GM19240 (cell line): ENCODE results near the gene DOCK2.
"Not testable (repeated sequence)": the region's sequence is repeated elsewhere in the genome, so short reads cannot be mapped to it uniquely, and the experiment has no call there.

Experiments used
- DNase-seq: peaks from one replicate; pipeline ENCODE4 v3.0.0; 2011; ENCODE audit warnings: low spot score; ENCODE audit not compliant: insufficient read length

DOCK2 gene

DNA sequence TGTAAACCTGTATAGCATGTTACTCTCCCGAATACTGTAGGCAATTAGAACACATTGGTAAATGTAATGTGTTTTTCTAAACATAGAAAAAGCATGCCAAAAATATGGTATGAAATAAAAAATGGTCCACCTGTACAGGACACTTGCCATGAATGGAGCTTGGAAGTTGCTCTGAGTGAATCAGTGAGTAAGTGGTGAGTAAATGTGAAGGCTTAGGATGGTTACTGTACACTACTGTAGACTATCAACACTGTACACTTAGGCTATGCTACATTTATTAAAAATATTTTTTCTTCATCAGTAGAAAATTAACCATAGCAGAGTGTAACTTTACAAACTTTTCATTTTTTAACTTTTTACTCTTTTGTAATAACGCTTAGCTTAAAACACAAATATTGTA lies 301.4 kb downstream of the DOCK2 start:
- no peak for DNase-seq

DNA sequence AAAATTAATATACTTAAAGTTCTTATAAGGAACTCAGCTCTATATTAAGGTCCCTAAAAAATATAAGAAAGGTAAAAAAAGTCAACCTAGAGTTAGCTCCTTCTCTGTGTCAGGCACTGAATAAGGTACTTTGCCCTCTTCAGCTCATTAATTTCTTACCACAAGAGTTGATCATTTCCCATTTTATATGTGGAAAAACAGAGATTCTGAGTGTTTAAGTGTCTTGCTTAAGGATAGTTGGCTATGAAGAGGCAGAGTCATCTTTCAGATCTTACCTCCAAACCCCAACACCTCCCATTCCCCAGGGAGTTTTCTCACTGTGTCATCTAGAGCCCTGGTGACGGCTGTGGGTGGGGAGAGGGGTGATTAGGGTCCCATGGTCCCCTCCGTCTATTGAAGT lies 302.7 kb downstream of the DOCK2 start:
- no peak for DNase-seq

DNA sequence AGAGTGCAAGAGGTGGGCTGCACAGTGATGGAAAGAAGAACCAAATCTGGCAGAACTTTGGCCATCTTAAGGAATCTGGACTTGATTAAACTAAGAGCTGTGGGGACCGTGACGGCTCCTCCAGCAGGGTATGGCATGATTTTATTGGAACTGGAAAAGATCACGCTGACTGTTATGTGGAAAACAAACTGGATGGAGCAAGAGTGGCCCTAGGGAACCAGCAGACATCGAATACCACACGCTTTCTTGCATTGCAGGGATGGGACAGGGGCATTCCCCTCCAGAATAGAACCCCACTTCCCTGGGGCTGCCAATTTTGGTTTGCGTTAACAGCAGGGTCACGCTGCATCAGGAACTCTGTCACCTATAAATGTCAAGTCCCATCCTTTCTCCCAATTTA lies 304.5 kb downstream of the DOCK2 start:
- DNase-seq = no peak

DNA sequence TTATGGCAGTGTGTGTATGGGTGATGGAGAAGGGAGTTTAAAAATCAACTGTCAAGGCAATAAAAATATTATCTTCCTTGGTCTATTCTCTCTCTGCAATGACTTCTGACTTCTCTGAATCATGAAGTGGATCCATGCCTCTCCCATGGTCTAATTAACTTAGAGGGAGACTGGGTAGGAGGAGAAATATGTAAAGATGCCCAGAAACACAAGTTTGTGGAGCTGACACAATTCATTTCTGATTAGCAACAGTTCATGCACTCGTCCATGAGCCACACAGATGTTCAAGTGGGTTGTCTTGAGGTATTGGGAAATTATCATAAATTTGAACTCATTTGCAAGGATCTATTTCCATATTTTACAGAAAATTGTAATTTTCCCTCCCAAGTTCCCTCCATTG lies 305.1 kb downstream of the DOCK2 start:
- DNase-seq = no peak

DNA sequence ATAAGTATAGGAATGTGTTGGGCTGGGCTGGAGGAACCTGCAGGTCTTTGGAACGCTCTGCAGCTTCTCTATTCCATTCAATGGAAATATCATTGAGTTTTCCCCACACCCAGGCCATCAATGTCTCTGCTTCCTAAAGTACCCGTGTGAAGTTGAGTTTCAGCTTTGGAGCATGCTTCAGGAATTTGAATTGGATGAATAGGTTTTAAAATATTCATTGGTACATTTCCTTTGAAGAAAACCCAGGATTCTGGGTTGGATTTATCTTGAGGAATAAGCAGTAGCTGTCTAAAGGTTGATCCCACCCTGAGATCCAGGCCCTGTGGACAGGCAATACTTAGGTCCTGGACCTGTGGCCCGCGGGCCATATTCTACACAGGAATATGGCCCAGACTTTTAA lies 306.0 kb downstream of the DOCK2 start:
- DNase-seq = no peak

DNA sequence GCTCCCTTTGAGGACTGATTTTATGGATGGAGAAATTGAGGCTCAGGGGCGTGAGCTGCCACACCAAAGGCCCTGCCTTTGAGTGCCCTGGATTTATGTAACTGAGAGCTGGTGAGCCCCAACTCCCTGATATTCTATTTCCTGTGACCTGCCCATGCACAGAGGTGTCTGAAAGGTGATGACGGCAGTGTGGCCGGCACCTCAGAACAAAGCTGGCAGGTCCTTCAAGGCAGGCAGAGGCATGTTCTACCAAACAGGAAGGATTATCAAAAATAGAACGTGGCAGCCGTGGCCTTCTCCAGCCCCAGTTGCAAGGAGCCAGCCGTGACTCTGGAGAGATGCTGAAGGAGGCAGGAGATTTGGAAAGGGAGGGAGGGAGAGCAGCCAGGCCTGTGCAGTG lies 307.0 kb downstream of the DOCK2 start:
- no peak for DNase-seq

DNA sequence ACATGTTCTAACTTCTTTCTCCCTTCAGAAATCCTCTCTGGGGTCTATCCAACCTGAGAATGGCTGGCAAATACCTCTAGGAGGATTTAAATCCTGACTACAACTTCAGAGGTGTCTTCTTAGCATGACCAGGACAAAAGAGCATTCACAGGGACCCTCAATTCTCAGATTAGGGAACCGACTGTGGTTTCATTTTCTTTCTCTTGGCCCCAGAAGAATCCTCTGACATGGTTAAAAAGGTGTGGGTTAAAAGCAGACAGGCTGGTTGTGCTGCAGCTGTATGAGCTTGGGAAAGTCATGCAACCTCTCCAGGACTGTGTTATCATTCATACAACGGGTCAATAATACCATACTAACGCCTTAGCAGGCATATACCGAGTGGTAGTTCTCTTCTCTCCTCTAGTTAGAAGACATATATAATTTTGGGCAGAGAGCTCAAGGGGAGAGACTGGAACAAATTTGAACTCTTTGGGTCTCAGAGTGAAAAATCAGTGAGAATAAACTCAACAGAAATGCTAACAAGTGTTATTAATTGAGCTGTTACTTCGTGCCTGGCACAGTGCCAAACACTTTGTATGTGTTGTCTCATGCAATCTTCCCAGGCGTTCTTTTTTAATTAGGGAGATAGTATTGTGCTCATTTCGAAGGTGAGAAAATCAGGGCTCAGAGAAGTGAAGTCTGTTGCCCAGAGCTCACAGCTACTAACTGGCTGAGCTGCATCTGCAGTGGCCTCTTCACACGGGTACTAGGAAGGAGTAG lies 308.0 kb downstream of the DOCK2 start:
- no peak for DNase-seq

DNA sequence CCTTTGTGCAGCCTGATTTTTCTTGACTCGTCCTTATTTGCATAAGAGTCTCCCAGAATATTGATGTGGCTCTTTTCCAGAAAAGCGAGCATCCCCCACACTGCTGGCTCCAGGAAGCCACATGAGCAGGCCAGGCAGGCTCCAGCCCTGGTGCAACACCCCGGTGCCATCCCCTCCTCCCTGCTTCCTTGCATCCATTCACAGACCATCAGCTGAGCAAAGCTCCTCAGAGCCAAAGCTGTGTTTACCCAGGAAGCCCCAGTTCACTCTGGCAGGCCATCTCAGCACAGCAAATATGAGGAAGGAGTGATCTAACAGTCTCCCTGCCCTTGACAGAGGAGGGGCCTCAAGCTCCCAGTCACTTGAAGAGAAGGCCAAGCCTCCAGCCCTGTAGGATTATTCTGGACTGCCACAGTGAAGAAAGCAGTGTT lies 308.8 kb downstream of the DOCK2 start:
- no peak for DNase-seq

DNA sequence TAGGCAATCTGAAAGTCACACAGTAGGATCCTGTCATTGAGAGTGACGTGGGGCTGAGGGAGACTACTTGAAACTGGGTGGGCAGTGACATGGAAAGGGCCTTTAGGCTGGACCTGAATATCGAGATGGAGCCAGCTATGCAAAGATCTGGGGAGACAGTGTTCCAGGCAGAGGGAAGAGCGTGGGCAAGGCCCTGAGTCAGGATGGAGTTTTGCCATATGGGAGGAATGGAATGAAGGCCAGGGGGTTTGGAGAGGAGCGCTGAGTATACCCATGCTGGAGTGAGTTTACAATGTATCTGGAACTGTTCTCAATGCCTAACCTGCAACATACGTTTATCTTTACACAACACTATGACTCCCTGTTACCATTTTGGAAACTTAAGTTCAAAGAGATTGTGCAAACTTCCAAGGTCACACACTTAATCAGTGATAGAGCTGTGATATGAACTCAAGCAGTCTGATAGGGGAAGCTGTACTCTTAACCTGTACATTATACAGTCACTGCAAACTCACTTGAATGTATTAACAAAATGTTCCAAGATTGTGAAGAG lies 309.7 kb downstream of the DOCK2 start:
- no peak for DNase-seq

DNA sequence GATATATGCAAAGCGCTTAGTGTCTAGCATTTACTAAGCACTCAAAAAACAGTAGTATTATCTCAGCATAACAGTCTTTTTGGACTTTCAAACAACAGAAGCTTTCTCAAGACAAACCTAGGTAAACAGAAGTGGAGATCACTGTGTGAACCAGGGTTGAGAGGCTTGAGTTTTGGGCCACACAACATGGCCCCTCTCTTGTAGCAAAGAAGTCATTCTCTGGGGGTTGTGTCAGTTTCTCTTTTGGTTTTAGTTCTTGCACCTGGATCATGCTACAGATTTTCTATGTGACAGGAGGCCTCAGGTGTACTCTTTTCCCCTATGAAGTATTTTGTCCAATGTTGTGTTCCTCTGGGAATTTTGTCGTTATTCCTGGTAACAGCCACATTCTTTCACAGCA lies 313.3 kb downstream of the DOCK2 start:
- peak; percentile 19 for DNase-seq

DNA sequence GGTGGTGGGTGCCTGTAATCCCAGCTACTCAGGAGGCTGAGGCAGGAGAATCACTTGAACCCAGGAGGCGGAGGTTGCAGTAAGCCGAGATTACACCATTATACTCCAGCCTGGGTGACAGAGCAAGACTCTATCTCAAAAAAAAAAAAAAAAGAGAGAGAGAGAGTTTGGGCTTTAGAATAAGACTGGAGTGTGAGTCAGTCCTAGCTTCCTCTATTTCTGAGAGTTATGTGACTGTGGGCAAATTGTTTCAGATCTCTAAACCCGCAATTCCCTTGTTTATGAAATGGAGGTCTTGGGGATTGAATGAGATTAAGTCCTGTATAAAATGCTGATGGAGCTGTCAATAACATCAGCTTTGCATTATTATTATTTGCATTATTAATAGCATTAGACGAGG lies 316.1 kb downstream of the DOCK2 start:
- not testable (repeated sequence) for DNase-seq

DNA sequence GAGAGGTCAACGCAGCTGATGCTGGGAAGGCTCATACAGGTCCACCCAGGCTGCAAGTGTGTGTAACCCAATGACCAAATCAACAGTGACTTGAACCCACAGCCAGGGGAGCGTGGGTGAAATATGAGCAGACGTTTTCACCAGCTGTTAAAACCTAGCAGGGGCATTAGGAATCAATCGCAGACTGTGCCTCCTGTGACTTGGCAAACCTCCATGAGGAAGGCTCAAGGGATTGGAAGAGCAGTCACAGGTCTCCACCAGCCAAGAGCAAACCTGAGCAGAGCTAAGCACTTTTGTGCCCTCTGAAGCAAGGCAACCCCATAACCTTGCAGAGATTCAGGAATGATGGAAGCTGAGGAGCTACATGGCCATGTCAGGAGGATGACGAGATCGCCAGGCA lies 317.7 kb downstream of the DOCK2 start:
- DNase-seq = no peak

DNA sequence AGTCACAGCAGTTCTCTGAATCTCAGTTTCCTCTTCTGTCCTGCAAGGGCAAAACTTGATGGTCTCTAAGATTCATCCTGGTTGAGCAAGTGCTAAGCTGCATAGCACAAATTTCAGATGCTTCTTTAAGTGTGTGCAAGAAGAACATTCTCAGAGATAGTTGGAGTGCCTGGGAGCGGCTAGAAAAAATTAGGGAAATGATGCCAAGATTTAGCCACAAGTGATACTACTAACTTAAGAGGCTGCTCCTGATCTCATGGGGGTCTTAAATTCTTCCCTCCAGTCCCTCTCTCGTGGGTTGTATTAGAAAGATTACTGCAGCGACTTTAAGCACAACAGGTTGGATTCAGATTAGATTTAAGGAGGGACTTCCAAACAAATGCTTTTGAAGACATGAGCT lies 319.1 kb downstream of the DOCK2 start:
- DNase-seq = no peak

DNA sequence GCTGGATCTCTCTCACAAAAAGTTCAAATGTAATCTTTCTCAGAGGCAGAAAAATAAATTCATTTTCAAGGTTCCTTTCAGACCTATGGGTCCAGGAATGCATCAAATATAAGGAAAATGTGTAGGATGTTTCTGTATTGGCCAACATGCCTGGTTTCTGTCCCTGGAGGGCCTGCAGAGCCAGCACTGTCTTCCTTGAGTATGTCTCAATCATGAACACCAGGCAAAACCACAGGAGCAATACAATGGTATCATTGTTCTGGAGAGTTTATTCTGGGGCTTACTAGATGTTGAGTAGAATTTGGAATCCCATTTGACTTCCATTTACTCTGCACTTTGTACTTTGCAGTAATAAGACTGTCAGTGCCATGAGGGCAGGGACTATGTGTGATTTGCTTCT lies 319.7 kb downstream of the DOCK2 start:
- DNase-seq = no peak

DNA sequence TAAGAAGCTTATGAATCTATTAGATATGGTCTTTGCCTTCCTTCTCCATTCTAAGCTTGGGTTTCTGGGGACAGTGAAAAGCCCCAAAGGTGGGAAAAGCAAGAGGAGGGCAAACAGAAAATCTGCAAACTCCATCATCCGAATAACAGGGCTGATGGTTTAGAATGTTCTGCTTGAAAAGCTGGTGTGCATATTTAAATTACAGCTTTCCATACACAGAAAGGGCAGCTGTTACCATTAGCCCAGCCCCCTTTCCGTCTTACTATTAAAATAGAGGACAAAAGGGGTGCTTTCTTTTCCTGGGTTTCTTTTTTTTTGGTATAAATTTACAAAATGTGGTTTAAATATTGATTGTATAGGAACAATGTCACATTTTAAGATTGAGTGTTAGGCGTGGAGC lies 321.2 kb downstream of the DOCK2 start:
- no peak for DNase-seq

DNA sequence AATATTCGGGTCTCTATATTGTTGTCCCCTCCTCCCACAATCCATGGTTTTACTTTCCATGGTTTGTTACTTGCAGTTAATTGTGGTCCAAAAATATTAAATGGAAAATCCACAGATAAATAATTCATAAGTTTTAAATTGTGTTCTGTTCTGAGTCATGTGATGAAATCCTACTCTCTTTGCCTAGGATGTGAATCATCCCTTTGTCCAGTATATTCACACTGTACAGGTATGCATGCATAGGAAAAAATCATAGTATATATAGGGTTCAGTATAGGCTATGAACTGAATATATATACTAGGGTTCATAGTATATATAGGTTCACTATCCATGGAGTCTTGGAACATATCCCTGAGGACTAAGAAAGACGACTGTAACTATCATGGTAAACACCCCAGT lies 323.6 kb downstream of the DOCK2 start:
- no peak for DNase-seq

DNA sequence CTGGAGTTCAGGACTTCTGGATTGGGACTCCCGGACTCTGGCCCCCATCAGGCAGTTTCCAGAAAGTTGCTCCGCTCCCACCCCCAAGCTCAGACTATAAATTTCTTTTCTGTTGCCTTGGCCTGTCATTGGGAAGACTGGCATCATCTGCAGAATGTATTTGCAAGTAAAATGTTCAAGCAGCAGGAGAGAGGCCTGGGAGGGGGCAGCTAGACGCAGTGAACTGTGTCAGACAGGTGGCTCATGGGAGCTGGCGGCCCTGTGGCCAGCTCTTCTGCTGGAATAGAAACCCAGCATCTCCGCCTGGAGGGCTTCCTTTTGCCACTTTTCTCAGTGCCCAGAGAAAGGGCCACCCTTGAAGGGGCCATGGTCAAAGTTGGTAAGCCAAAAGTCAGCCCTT lies 327.2 kb downstream of the DOCK2 start:
- DNase-seq = no peak

DNA sequence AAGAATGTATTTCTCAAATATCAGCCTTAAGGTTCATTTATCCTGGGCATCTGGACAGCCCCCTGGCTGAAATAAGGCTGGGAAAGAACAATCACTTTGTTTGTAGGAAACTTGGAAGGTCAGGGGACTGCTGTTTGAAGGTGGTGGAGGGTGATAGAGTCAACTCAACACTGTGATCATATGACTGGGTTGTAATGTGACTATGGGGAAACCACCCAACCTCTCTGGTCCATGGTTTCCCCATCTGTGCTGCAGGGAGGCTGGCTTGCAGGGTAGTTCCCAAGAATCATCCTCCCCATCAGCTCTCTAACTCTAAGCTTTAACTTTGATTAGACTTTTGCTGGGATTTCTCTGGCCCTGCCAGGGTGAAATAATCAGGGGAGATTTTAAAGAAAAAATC lies 333.3 kb downstream of the DOCK2 start:
- DNase-seq = no peak

DNA sequence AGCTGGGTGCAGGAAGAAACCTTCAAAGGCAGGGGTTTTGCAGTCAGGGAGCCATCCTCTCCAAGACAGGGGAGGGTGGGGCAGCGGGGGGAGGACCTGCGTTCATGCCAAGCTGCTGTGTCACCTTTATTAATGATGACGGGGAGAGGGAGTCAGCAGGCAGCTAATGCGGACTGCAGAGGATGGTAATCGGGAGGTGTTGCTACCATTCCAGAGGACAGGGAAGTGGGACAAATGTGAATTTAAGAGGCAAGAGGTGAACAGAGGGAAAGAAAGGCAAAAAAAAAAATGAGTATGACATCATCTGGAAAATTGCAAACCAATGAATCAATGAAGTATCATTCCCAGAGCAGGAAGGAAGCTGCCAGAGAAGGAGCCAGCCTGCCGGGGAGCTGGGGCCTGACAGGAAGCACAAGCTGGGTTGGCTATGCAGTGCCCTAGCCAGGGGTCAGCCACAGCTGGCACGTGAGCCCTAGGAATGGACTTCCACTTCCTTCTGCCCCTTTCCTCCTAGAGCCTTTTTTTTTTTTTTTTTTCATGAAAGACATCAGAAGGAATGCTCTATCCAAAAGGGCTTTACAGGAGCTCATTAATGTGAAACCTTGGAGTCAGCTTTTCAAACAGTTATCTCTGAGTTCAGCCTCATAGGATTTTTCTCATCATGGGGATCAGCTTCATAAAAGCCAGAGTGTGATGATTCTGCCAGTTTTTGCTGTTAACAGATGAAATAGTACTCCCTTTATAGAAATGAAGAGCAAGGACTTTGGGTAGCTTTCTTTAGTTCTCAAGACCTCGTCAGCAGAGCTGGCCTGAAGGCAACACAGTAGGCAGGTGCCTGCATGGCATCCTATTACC lies 334.1 kb downstream of the DOCK2 start:
- DNase-seq = no peak

DNA sequence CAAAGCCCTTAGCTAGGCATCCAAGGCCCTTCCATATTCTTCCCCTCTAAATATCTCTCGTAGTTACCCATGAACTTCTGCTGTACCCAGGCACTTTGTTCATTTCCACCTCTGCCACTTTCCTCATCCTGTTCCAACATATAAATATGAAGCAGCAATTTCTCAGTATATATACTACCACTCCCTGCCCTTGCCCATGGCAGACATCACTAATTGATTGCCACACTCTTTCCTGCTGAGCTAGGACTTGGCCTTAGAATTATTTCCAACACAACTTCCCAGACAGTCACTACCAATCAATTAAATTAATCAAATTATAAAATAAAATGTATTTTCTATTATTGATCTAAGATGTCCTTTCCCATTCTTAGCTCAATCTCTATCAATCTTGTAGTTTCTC lies 334.7 kb downstream of the DOCK2 start:
- no peak for DNase-seq

DNA sequence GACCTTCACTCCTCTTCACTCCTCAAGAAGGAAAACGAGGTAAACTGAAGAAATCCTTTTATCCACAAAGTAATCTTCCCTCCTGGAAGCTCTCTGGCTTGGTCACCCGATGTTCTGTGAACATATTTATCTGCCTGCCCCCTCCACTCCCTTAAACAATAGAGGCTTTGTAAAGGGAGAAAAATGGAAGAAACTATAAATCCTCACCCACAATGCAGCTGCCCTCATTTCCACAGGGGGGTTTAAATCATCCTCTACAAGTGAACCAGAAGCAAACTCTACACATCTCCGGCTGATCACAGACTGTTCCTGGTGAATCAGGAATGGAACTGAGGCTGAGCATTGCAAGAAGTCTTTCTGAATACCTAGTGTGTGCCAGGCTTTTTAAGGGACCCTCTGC lies 336.0 kb downstream of the DOCK2 start:
- no peak for DNase-seq

DNA sequence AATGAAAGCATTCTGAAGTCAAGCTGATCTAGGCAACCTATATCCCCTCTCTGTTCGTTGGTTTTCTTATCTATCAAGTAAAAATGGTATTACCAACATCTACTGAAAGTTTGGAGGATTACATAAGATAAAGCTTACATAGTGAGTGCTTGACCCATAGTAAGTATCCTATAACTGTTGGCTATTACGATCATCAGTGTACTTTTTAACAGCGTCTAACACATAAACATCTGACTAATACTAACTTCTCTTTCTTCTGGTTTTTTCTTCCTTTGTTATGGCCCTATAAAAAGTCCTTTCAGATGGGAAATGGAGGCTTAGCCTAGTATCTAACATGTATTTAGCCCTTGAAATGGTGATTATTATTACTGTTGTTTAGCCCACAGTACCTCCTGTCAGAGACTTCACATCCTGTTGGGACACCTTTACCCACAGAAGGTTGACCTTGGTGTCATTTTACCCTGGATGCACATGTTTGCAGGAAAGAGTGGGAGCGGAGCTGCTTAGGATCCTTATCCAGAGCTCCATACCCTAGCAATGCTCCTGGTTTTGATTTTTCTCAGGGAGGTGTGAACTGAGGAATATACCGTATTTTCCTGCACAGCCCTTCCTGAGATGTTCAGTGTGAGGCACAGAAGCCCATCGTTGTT lies 337.2 kb downstream of the DOCK2 start:
- no peak for DNase-seq
